DOHH2 (cell line): ENCODE results near the gene RSBN1L.

ENCODE experiments used
- H3F3A ChIP-seq: fragments of 200-600 bp; sonication (generic), shearing (Covaris generic); 2 replicates; pipeline ENCODE4 v1.6.0; 2016; ENCODE audit warnings: antibody characterized with exemption, mild to moderate bottlenecking; ENCODE audit not compliant: control insufficient read depth, insufficient read depth
- H3K27ac ChIP-seq: fragments of 200-600 bp; sonication (generic); 2 replicates; pipeline ENCODE4 v1.5.1; 2014; ENCODE audit warnings: low read depth, mild to moderate bottlenecking, low read length, moderate library complexity
- H3K27me3 ChIP-seq: fragments of 200-600 bp; sonication (generic); 2 replicates; pipeline ENCODE4 v1.6.1; 2014; ENCODE audit warnings: mild to moderate bottlenecking, low read length, mixed read lengths; ENCODE audit not compliant: control insufficient read depth
- H3K36me3 ChIP-seq: fragments of 200-600 bp; sonication (generic); 2 replicates; pipeline ENCODE4 v1.6.1; 2014; ENCODE audit warnings: mild to moderate bottlenecking, low read length, moderate library complexity, mixed read lengths; ENCODE audit not compliant: control insufficient read depth
- H3K4me1 ChIP-seq: fragments of 200-600 bp; sonication (generic); 2 replicates; pipeline ENCODE4 v1.6.1; 2014; ENCODE audit warnings: mild to moderate bottlenecking, low read length, mixed read lengths; ENCODE audit not compliant: control insufficient read depth
- H3K4me2 ChIP-seq: fragments of 200-600 bp; sonication (generic); 2 replicates; pipeline ENCODE4 v1.6.0; 2014; ENCODE audit warnings: mild to moderate bottlenecking, low read length, moderate library complexity
- H3K4me3 ChIP-seq: fragments of 200-600 bp; sonication (generic); 2 replicates; pipeline ENCODE4 v1.5.1; 2014; ENCODE audit warnings: mild to moderate bottlenecking, low read length, mixed read lengths
- H3K79me2 ChIP-seq: fragments of 200-600 bp; sonication (generic); 2 replicates; pipeline ENCODE4 v1.6.1; 2014; ENCODE audit warnings: mild to moderate bottlenecking, low read length, mixed read lengths; ENCODE audit not compliant: control insufficient read depth
- H3K9me2 ChIP-seq: fragments of 200-600 bp; sonication (generic); replicated peaks from 2 replicates; pipeline ENCODE4 v1.6.1; 2014; ENCODE audit warnings: mild to moderate bottlenecking, low read length, mixed read lengths; ENCODE audit not compliant: control insufficient read depth
- H3K9me3 ChIP-seq: fragments of 200-600 bp; sonication (generic); 2 replicates; pipeline ENCODE4 v1.6.1; 2014; ENCODE audit warnings: antibody characterized with exemption, low read length, mixed read lengths; ENCODE audit not compliant: control insufficient read depth, insufficient read depth
- H4K20me1 ChIP-seq: fragments of 200-600 bp; sonication (generic); 2 replicates; pipeline ENCODE4 v1.6.0; 2014; ENCODE audit warnings: low read depth, mild to moderate bottlenecking, antibody characterized with exemption, low read length, moderate library complexity; ENCODE audit not compliant: control insufficient read depth, insufficient read depth
- CTCF ChIP-seq: fragments of 200-600 bp; sonication (generic); IDR thresholded peaks from one replicate; pipeline ENCODE4 v1.5.1; 2014; ENCODE audit warnings: antibody characterized with exemption, mild to moderate bottlenecking, low read depth, low read length; ENCODE audit not compliant: poor library complexity, severe bottlenecking
- EZH2phosphoT487 ChIP-seq: fragments of 200-600 bp; sonication (generic); IDR thresholded peaks from 2 replicates; pipeline ENCODE4 v1.6.1; 2017; ENCODE audit warnings: borderline replicate concordance, mild to moderate bottlenecking, antibody characterized with exemption, low read length, moderate library complexity, mixed read lengths

Gene RSBN1L

GRCh38 chr7:77811516-77812289 is 115.4 kb downstream of the RSBN1L start:
- TF ChIP-seq EZH2phosphoT487 (no peak), CTCF (no peak)
- H3K4me3 ChIP-seq = no peak overlapping the region
- peaks cover 100% of the 10 kb centered on the region for H3K79me2 ChIP-seq
- no peak overlapping the region for H3K4me2 ChIP-seq
- H3K27ac ChIP-seq = no peak overlapping the region
- H3K36me3 ChIP-seq = peaks cover 23% of the 10 kb centered on the region
- H3K27me3 ChIP-seq = no peaks in the 10 kb centered on the region
- H4K20me1 ChIP-seq = 0 out of 2 replicates have a peak, but pooled peaks cover 3% of the 10 kb centered on the region
- peaks cover 26% of the 10 kb centered on the region for H3K4me1 ChIP-seq
- peaks cover 4% of the 10 kb centered on the region; the same call in 1 of the 2 replicates for H3F3A ChIP-seq
- H3K9me3 ChIP-seq = peaks cover 18% of the 10 kb centered on the region
- no peaks in the 10 kb centered on the region for H3K9me2 ChIP-seq

DNA sequence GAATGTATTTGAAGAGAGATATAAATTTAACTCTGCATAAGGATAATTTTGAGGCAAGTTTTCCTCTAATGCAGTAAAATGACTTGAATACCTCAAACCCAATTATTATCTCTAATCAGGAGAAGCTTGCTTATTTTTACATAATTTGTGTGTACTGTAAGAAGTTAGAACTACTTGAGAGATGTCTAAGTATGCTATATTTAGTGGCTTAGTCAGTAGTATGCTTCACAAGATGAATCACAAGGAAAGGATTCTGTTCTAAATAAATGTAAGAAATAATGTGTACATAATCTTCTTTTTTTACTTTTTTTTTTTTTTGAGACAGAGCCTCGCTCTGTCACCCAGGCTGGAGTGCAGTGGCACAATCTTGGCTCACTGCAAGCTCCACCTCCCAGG is 116.0 kb downstream of the RSBN1L start:
- H3K79me2 ChIP-seq = peaks cover 100% of the 10 kb centered on the region
- 0 out of 2 replicates have a peak, but pooled peaks cover 3% of the 10 kb centered on the region for H4K20me1 ChIP-seq
- no peak overlapping the region for H3K27ac ChIP-seq
- H3K36me3 ChIP-seq = peaks cover 25% of the 10 kb centered on the region
- H3K9me2 ChIP-seq = no peaks in the 10 kb centered on the region
- H3K4me1 ChIP-seq = peaks cover 26% of the 10 kb centered on the region
- no peak overlapping the region for H3K4me2 ChIP-seq
- peaks cover 20% of the 10 kb centered on the region for H3K9me3 ChIP-seq
- H3K27me3 ChIP-seq = no peaks in the 10 kb centered on the region
- peaks cover 4% of the 10 kb centered on the region; the same call in 1 of the 2 replicates for H3F3A ChIP-seq
- H3K4me3 ChIP-seq = no peak overlapping the region
- TF ChIP-seq EZH2phosphoT487 = no peak
- TF ChIP-seq CTCF = no peak

DNA sequence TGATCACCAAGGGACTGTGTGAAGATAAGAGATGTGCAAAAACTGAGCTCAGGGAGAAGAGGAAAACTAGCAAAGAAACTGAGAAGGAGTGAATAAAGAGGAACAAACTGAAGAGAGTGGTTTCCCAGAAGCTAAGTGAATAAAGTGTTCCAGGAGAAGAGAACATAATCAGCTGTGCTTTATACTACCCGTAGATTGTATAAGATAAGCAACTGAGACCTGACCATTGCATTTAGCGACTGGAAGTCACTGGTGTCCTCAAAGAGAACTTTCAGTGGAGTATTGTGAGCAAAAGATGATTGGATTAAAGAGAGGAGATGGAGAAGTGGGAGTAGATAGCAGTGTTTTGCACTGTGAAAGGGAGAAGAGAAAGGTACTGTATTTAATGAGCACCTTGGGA is 116.9 kb downstream of the RSBN1L start:
- TF ChIP-seq CTCF (no peak), EZH2phosphoT487 (no peak)
- peaks cover 4% of the 10 kb centered on the region; the same call in 1 of the 2 replicates for H3F3A ChIP-seq
- 0 out of 2 replicates have a peak, but pooled peaks cover 3% of the 10 kb centered on the region for H4K20me1 ChIP-seq
- H3K9me3 ChIP-seq = peaks cover 19% of the 10 kb centered on the region
- peaks cover 100% of the 10 kb centered on the region for H3K79me2 ChIP-seq
- H3K36me3 ChIP-seq = peaks cover 25% of the 10 kb centered on the region
- H3K4me2 ChIP-seq = peak overlapping the region; percentile 18
- H3K27ac ChIP-seq = no peak overlapping the region
- no peaks in the 10 kb centered on the region for H3K9me2 ChIP-seq
- H3K27me3 ChIP-seq = no peaks in the 10 kb centered on the region
- H3K4me3 ChIP-seq = no peak overlapping the region
- peaks cover 27% of the 10 kb centered on the region for H3K4me1 ChIP-seq
